Calu3 (cell line): ENCODE results near the gene NKX2-1. TPM values are rescaled to one million over a fixed set of nuclear protein-coding genes. Genes with fewer than 3 reads are reported as not detected.
"Not testable (repeated sequence)": the region's sequence is repeated elsewhere in the genome, so short reads cannot be mapped to it uniquely, and the experiment has no call there.

Experiments
- BruUV-seq: library from RNA; stranded (reverse); fragments of 400-500 nt; replicated peaks from 2 replicates; lab custom pipeline; 2021; lab: Mats Ljungman, UMichigan
- CTCF ChIA-PET: fragments of 300-600 bp; sonication (Branson Sonifier 250); formaldehyde crosslinking; loops from one replicate; lab custom pipeline; 2022; ENCODE audit warnings: antibody characterized with exemption; lab: Charles Lee
- DNase-seq: peaks from one replicate; pipeline ENCODE4 v3.0.0; 2022
- H3K27ac Mint-ChIP-seq: one replicate; pipeline ENCODE4 v1.8.0; 2022; ENCODE audit warnings: mixed read lengths; ENCODE audit not compliant: unreplicated experiment
- H3K27me3 Mint-ChIP-seq: one replicate; pipeline ENCODE4 v1.8.0; 2022; ENCODE audit warnings: mixed read lengths; ENCODE audit not compliant: unreplicated experiment
- H3K36me3 Mint-ChIP-seq: one replicate; pipeline ENCODE4 v1.8.0; 2022; ENCODE audit warnings: mild to moderate bottlenecking, moderate library complexity, mixed read lengths; ENCODE audit not compliant: insufficient read depth, unreplicated experiment
- H3K4me1 Mint-ChIP-seq: one replicate; pipeline ENCODE4 v1.8.0; 2022; ENCODE audit warnings: mild to moderate bottlenecking, low read depth, mixed read lengths; ENCODE audit not compliant: unreplicated experiment
- H3K4me3 Mint-ChIP-seq: one replicate; pipeline ENCODE4 v1.8.0; 2022; ENCODE audit warnings: mild to moderate bottlenecking, low read depth, moderate library complexity, mixed read lengths; ENCODE audit not compliant: unreplicated experiment
- H3K9me3 Mint-ChIP-seq: one replicate; pipeline ENCODE4 v1.8.0; 2022; ENCODE audit warnings: low read depth, mixed read lengths; ENCODE audit not compliant: unreplicated experiment
- CTCF ChIP-seq: fragments of 200-600 bp; IDR thresholded peaks from one replicate; pipeline ENCODE4 v1.8.0; 2022; ENCODE audit warnings: antibody characterized with exemption; ENCODE audit not compliant: unreplicated experiment
- intact Hi-C: fragments of 100-400 bp; cut with micrococcal nuclease; formaldehyde crosslinking; loops from one replicate; pipeline ENCODE4 v1.10.0; 2022; ENCODE audit not compliant: unreplicated experiment
- total RNA-seq: library from RNA; stranded (reverse); gene quantifications from 2 replicates; pipeline ENCODE4 v1.2.3, GENCODE V29; 2022

The NKX2-1 gene
- total RNA-seq, 1 experiment from 2014 or later, result not detected

GRCh38 chr14:36477266-36477665 is 42.8 kb downstream of the NKX2-1 start:
- no peak overlapping the region for H3K27ac Mint-ChIP-seq

GRCh38 chr14:36476061-36476460 is 44.0 kb downstream of the NKX2-1 start:
- BruUV-seq, H3K4me1 Mint-ChIP-seq, H3K9me3 Mint-ChIP-seq, H3K4me3 Mint-ChIP-seq, intact Hi-C loops, H3K27ac Mint-ChIP-seq, H3K36me3 Mint-ChIP-seq, DNase-seq: not testable (repeated sequence)
- H3K27me3 Mint-ChIP-seq, result peaks cover 37% of the 10 kb centered on the region
- CTCF ChIA-PET, result interaction anchor here (0.7 kb wide), 1 partner anchor 34 kb away, joined by 3 read pairs; no protein-coding TSS in a partner anchor

More at GRCh38 chr14:36477266-36477665, 42.8 kb downstream of the NKX2-1 start:
- peaks cover 41% of the 10 kb centered on the region for H3K27me3 Mint-ChIP-seq
- H3K4me3 Mint-ChIP-seq, result no peak overlapping the region
- no peaks in the 10 kb centered on the region for H3K9me3 Mint-ChIP-seq
- H3K36me3 Mint-ChIP-seq, result no peaks in the 10 kb centered on the region
- DNase-seq, result no peak
- TF ChIP-seq CTCF, result no peak
- no TSS peak for BruUV-seq
- intact Hi-C loops, result no loop called here
- CTCF ChIA-PET, result no interaction called here
- no peaks in the 10 kb centered on the region for H3K4me1 Mint-ChIP-seq

GRCh38 chr14:36474593-36474992 is 45.4 kb downstream of the NKX2-1 start:
- intact Hi-C loops, result no loop called here
- no peak for TF ChIP-seq CTCF
- Mint-ChIP-seq H3K27me3 (peaks cover 30% of the 10 kb centered on the region), H3K4me1 (no peaks in the 10 kb centered on the region), H3K4me3 (no peak overlapping the region), H3K36me3 (no peaks in the 10 kb centered on the region), H3K9me3 (no peaks in the 10 kb centered on the region), H3K27ac (no peak overlapping the region)
- CTCF ChIA-PET, result interaction anchor here (0.6 kb wide), 1 partner anchor 16 kb away, joined by 4 read pairs; no protein-coding TSS in a partner anchor
- DNase-seq, result no peak
- no TSS peak for BruUV-seq

- no peaks in the 10 kb centered on the region for H3K36me3 Mint-ChIP-seq
These were observed 48.6 kb downstream of the NKX2-1 start for GRCh38 chr14:36471431-36471830.

More at GRCh38 chr14:36471431-36471830, 48.6 kb downstream of the NKX2-1 start:
- no peak for DNase-seq
- TF ChIP-seq CTCF, result no peak
- intact Hi-C loops, result no loop called here
- CTCF ChIA-PET, result no interaction called here
- BruUV-seq, result no TSS peak
- Mint-ChIP-seq H3K4me1 (no peaks in the 10 kb centered on the region), H3K27me3 (peaks cover 21% of the 10 kb centered on the region), H3K4me3 (no peak overlapping the region), H3K27ac (no peak overlapping the region), H3K9me3 (no peaks in the 10 kb centered on the region)
